HCT116 (cell line): ENCODE results near the gene TAF9. TPM values are rescaled to one million over a fixed set of nuclear protein-coding genes. Genes with fewer than 3 reads are reported as not detected.

ENCODE experiments used
- ATAC-seq: fragments of 200-7000 bp; cut with Tn5 transposase; 2 replicates; pipeline ENCODE4 v1.9.1; 2020; ENCODE audit warnings: mild to moderate bottlenecking, moderate library complexity
- BruUV-seq: library from RNA; stranded (reverse); fragments of 400-500 nt; replicated peaks from 2 replicates; lab custom pipeline; 2021; lab: Mats Ljungman, UMichigan
- CTCF ChIA-PET: fragments of 300-600 bp; sonication (Branson Sonifier 250); formaldehyde crosslinking; loops from one replicate; lab custom pipeline; 2021; ENCODE audit warnings: antibody characterized with exemption; lab: Charles Lee
- POLR2A ChIA-PET: fragments of 300-600, 350-600 bp; sonication (Branson Sonifier 250); formaldehyde crosslinking; loops from one replicate; lab custom pipeline; 2021; ENCODE audit warnings: antibody characterized with exemption; lab: Charles Lee
- RAD21 ChIA-PET, 2 experiments: fragments of 300-600 bp; sonication (Branson Sonifier 250); formaldehyde crosslinking; loops; one replicate each; lab custom pipeline; 2023; ENCODE audit warnings: low total read pairs in 2 of 2; ENCODE audit not compliant: uncharacterized antibody in 2 of 2, unreplicated experiment in 2 of 2, low non-redundant PET in 1 of 2; lab: Charles Lee
- DNase-seq: peaks from one replicate; pipeline ENCODE4 v3.0.0-alpha.2; 2010; ENCODE audit warnings: low read depth, low spot score
- H2AFZ ChIP-seq: fragments of 200-600 bp; shearing (Covaris generic), sonication (generic); 2 replicates; pipeline ENCODE4 v1.6.1; 2017; ENCODE audit warnings: low read depth, mixed run types, mixed read lengths, antibody characterized with exemption, low read length; ENCODE audit not compliant: poor library complexity, severe bottlenecking
- H3K27ac ChIP-seq: 2 replicates; pipeline ENCODE4 v1.5.1; 2012; ENCODE audit warnings: low read depth, low read length
- H3K27me3 ChIP-seq: fragments of 200-600 bp; sonication (generic); 2 replicates; pipeline ENCODE4 v1.6.1; 2016; ENCODE audit warnings: mixed run types, low read length, mixed read lengths; ENCODE audit not compliant: insufficient read depth
- H3K36me3 ChIP-seq, 2 experiments: fragments of 200-500 bp in 1 of 2; fragments of 200-600 bp in 1 of 2; sonication (Bioruptor generic) in 1 of 2; sonication (generic) in 1 of 2; 2 replicates each; pipeline versions ENCODE4 v1.5.1 to v1.6.1; 2014 to 2016; ENCODE audit warnings: low read length in 2 of 2, inconsistent platforms in 1 of 2, mixed read lengths in 1 of 2, mixed run types in 1 of 2; ENCODE audit not compliant: insufficient read depth in 2 of 2, control insufficient read depth in 1 of 2
- H3K4me1 ChIP-seq, 2 experiments: fragments of 200-600 bp in 1 of 2; sonication (generic) in 1 of 2; 2 replicates each; pipeline versions ENCODE4 v1.5.1 to v1.6.1; 2012 to 2017; ENCODE audit warnings: low read length in 2 of 2, inconsistent platforms in 1 of 2, mild to moderate bottlenecking in 1 of 2, mixed read lengths in 1 of 2, mixed run types in 1 of 2, moderate library complexity in 1 of 2; ENCODE audit not compliant: insufficient read depth in 2 of 2, control insufficient read depth in 1 of 2
- H3K4me2 ChIP-seq: fragments of 200-600 bp; sonication (generic); 2 replicates; pipeline ENCODE4 v1.6.1; 2017; ENCODE audit warnings: mixed run types, low read length, mixed read lengths
- H3K4me3 ChIP-seq, 2 experiments: fragments of 200-600 bp in 1 of 2; sonication (generic) in 1 of 2; replicated peaks in 1 of 2; 2 replicates each; pipeline ENCODE4 v1.5.1; 2011 to 2016; ENCODE audit warnings: low read length in 2 of 2, control low read depth in 1 of 2, low read depth in 1 of 2, mild to moderate bottlenecking in 1 of 2, mixed read lengths in 1 of 2, mixed run types in 1 of 2
- H3K79me2 ChIP-seq: fragments of 200-600 bp; sonication (generic); 2 replicates; pipeline ENCODE4 v1.6.1; 2017; ENCODE audit warnings: mild to moderate bottlenecking, mixed run types, low read length, moderate library complexity, mixed read lengths; ENCODE audit not compliant: insufficient read depth
- H3K9ac ChIP-seq: fragments of 200-600 bp; sonication (generic); 2 replicates; pipeline ENCODE4 v1.6.1; 2016; ENCODE audit warnings: low read length, mixed read lengths
- H3K9me2 ChIP-seq: fragments of 200-600 bp; sonication (generic), shearing (Covaris generic); 2 replicates; pipeline ENCODE4 v1.6.1; 2017; ENCODE audit warnings: mixed run types, mild to moderate bottlenecking, moderate library complexity; ENCODE audit not compliant: insufficient read depth
- H3K9me3 ChIP-seq, 2 experiments: fragments of 200-500 bp in 1 of 2; fragments of 200-600 bp in 1 of 2; sonication (Bioruptor generic) in 1 of 2; sonication (generic) in 1 of 2; 2 replicates each; pipeline ENCODE4 v1.6.1; 2014 to 2017; ENCODE audit warnings: low read length in 2 of 2, mixed read lengths in 2 of 2, inconsistent platforms in 1 of 2, low read depth in 1 of 2, mild to moderate bottlenecking in 1 of 2, mixed run types in 1 of 2, moderate library complexity in 1 of 2; ENCODE audit not compliant: control insufficient read depth in 1 of 2, insufficient read depth in 1 of 2
- H4K20me1 ChIP-seq: fragments of 200-600 bp; sonication (generic), shearing (Covaris generic); 2 replicates; pipeline ENCODE4 v1.6.1; 2017; ENCODE audit warnings: mixed run types, mild to moderate bottlenecking, moderate library complexity; ENCODE audit not compliant: insufficient read depth
- ATF3 ChIP-seq: IDR thresholded peaks from 2 replicates; pipeline ENCODE4 v1.6.1; 2012
- CEBPB ChIP-seq: IDR thresholded peaks from 2 replicates; pipeline ENCODE4 v1.6.1; 2012; ENCODE audit warnings: low read depth
- EGR1 ChIP-seq: IDR thresholded peaks from 2 replicates; pipeline ENCODE4 v1.6.1; 2012; ENCODE audit warnings: low read depth
- EZH2 ChIP-seq: fragments of 200-600 bp; sonication (generic); IDR thresholded peaks from 2 replicates; pipeline ENCODE4 v1.6.1; 2017; ENCODE audit warnings: antibody characterized with exemption, mixed run types
- EZH2phosphoT487 ChIP-seq: fragments of 200-600 bp; IDR thresholded peaks from 2 replicates; pipeline ENCODE4 v1.6.1; 2018; ENCODE audit warnings: antibody characterized with exemption, borderline replicate concordance
- FOSL1 ChIP-seq: IDR thresholded peaks from 2 replicates; pipeline ENCODE4 v1.6.1; 2012; ENCODE audit warnings: low read depth
- JUND ChIP-seq: IDR thresholded peaks from 2 replicates; pipeline ENCODE4 v1.6.1; 2012
- POLR2A ChIP-seq: IDR thresholded peaks from 2 replicates; pipeline ENCODE4 v1.7.0; 2011; ENCODE audit warnings: borderline replicate concordance; ENCODE audit not compliant: insufficient read depth, insufficient read length; ENCODE audit errors: extremely low read depth
- POLR2AphosphoS5 ChIP-seq: IDR thresholded peaks from 2 replicates; pipeline ENCODE4 v1.6.1; 2011; ENCODE audit warnings: mild to moderate bottlenecking, low read depth, low read length, moderate library complexity
- REST ChIP-seq: IDR thresholded peaks from 2 replicates; pipeline ENCODE4 v1.6.1; 2012; ENCODE audit warnings: low read depth
- SP1 ChIP-seq: IDR thresholded peaks from 2 replicates; pipeline ENCODE4 v1.6.1; 2012; ENCODE audit warnings: low read depth
- ZFX ChIP-seq: fragments of 450-650 bp; IDR thresholded peaks from 2 replicates; pipeline ENCODE4 v1.6.1; 2017
- ZNF274 ChIP-seq: fragments of 200-500 bp; sonication (Bioruptor generic); IDR thresholded peaks from 2 replicates; pipeline ENCODE4 v1.6.1; 2014; ENCODE audit warnings: mild to moderate bottlenecking, low read depth, low read length, inconsistent platforms
- intact Hi-C: fragments of 100-400 bp; cut with micrococcal nuclease; formaldehyde crosslinking; loops from 2 replicates; pipeline ENCODE4 v1.10.0; 2022
- total RNA-seq: library from RNA; stranded (reverse); gene quantifications from one replicate; pipeline ENCODE4 v1.2.1, GENCODE V29; 2021; ENCODE audit not compliant: unreplicated experiment
- TF ChIP-seq, protein P1 (sequence below), 3 experiments: fragments of 200-600 bp in 1 of 3; sonication (generic) in 1 of 3; IDR thresholded peaks in 2 of 3; conservative IDR thresholded peaks in 1 of 3; 2 replicates each; pipeline ENCODE4 v1.5.1; 2012 to 2017; ENCODE audit warnings: low read depth in 2 of 3, low read length in 2 of 3, antibody characterized with exemption in 1 of 3, borderline replicate concordance in 1 of 3, control low read depth in 1 of 3, mild to moderate bottlenecking in 1 of 3, mixed read lengths in 1 of 3, mixed run types in 1 of 3, moderate library complexity in 1 of 3; ENCODE audit not compliant: insufficient read depth in 1 of 3
- TF ChIP-seq, protein P2 (sequence below): IDR thresholded peaks from 2 replicates; pipeline ENCODE4 v1.6.1; 2012

TAF9 gene
- total RNA-seq, 1 experiment from 2014 or later = 92.0 TPM

DNA sequence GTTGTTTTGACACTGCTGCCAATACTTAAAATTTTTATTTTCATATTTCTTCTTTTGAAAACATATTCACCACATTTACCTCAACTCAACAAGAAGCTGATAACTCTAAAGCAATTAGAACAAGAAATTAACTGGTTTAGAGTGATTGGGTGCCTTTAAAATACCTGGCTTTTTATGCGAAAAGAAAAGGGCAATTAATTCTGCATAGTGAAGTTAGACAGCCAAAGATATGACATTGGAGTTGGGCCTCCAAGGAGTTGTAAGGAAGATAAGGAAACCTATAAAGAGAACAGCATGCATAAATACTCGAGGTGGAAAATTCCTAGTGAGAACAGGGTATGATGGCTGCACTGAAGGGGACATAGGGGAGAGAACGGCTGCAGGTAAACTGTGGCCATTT, 9.6 kb downstream of the TAF9 start:
- no peak overlapping the region for H3K27ac ChIP-seq
- no peak overlapping the region for H2AFZ ChIP-seq
- RAD21 ChIA-PET = no interaction called here
- H3K36me3 ChIP-seq = peaks cover 3 to 11% of the 10 kb centered on the region in 2 experiments; a peak in 2 of 4 replicates
- peaks cover 5% of the 10 kb centered on the region; the same call in 1 of the 2 replicates for H4K20me1 ChIP-seq
- ATAC-seq (no peak), DNase-seq (no peak)
- peaks cover 55% of the 10 kb centered on the region for H3K79me2 ChIP-seq
- CTCF ChIA-PET = no interaction called here
- H3K9me2 ChIP-seq = no peaks in the 10 kb centered on the region
- H3K9ac ChIP-seq = no peak overlapping the region
- TSS peak; percentile 2 for BruUV-seq
- H3K4me3 ChIP-seq = no peak overlapping the region
- no peak for TF ChIP-seq EZH2
- TF ChIP-seq POLR2A = no peak
- TF ChIP-seq FOSL1 = no peak
- no peak for TF ChIP-seq SP1
- no peak for TF ChIP-seq CEBPB
- TF ChIP-seq EZH2phosphoT487 = no peak
- no peak for TF ChIP-seq EGR1
- no peak for TF ChIP-seq ZNF274
- TF ChIP-seq REST = no peak
- TF ChIP-seq, protein P1, sequence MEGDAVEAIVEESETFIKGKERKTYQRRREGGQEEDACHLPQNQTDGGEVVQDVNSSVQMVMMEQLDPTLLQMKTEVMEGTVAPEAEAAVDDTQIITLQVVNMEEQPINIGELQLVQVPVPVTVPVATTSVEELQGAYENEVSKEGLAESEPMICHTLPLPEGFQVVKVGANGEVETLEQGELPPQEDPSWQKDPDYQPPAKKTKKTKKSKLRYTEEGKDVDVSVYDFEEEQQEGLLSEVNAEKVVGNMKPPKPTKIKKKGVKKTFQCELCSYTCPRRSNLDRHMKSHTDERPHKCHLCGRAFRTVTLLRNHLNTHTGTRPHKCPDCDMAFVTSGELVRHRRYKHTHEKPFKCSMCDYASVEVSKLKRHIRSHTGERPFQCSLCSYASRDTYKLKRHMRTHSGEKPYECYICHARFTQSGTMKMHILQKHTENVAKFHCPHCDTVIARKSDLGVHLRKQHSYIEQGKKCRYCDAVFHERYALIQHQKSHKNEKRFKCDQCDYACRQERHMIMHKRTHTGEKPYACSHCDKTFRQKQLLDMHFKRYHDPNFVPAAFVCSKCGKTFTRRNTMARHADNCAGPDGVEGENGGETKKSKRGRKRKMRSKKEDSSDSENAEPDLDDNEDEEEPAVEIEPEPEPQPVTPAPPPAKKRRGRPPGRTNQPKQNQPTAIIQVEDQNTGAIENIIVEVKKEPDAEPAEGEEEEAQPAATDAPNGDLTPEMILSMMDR (IDR thresholded peaks at IDR 0.05 in 2 of 3, conservative IDR thresholded peaks at IDR 0.05 in 1 of 3; ENCODE audit: borderline replicate concordance in 1 of 3, insufficient read depth in 1 of 3, low read depth in 2 of 3, low read length in 2 of 3) = no peak
- TF ChIP-seq ZFX = no peak
- no peak for TF ChIP-seq POLR2AphosphoS5
- no peak for TF ChIP-seq ATF3
- TF ChIP-seq JUND = no peak
- TF ChIP-seq, protein P2, sequence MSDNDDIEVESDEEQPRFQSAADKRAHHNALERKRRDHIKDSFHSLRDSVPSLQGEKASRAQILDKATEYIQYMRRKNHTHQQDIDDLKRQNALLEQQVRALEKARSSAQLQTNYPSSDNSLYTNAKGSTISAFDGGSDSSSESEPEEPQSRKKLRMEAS = no peak
- TF ChIP-seq, all 23 proteins: peak for 0
- Histone ChIP-seq H3K27me3 (no peaks in the 10 kb centered on the region), H3K9me3 (no peaks in the 10 kb centered on the region), H3K4me2 (no peak overlapping the region), H3K4me1 (no peaks in the 10 kb centered on the region)
- POLR2A ChIA-PET = no interaction called here
- intact Hi-C loops = no loop called here
